OCI-LY3 (cell line): Measurements from ENCODE around the gene RPL13.
A peak's percentile ranks its signal among the peaks of the same experiment; 100 is the strongest.

ENCODE experiments used
- H2AFZ ChIP-seq: fragments of 200-600, 300-600 bp; shearing (Covaris generic); 2 replicates; pipeline ENCODE4 v1.6.0; 2014; ENCODE audit warnings: antibody characterized with exemption, low read depth, low read length
- H3K27ac ChIP-seq: fragments of 200-600, 300-600 bp; sonication (generic); 2 replicates; pipeline ENCODE4 v1.5.1; 2014; ENCODE audit warnings: mild to moderate bottlenecking, low read length, moderate library complexity, mixed read lengths
- H3K27me3 ChIP-seq: fragments of 200-600, 300-600 bp; sonication (generic); 2 replicates; pipeline ENCODE4 v1.6.1; 2014; ENCODE audit warnings: low read depth, low read length, mixed read lengths
- H3K36me3 ChIP-seq: fragments of 200-600, 300-600 bp; sonication (generic); replicated peaks from 2 replicates; pipeline ENCODE3; 2014; ENCODE audit warnings: low read depth, low read length, mixed read lengths
- H3K4me1 ChIP-seq: fragments of 300-600, 200-600 bp; sonication (generic); 2 replicates; pipeline ENCODE4 v1.6.1; 2014; ENCODE audit warnings: low read length, mixed read lengths
- H3K4me2 ChIP-seq: fragments of 200-600, 300-600 bp; sonication (generic); 2 replicates; pipeline ENCODE4 v1.6.1; 2014; ENCODE audit warnings: low read length, mixed read lengths
- H3K4me3 ChIP-seq: fragments of 300-600, 200-600 bp; sonication (generic); 2 replicates; pipeline ENCODE4 v1.5.1; 2014; ENCODE audit warnings: antibody characterized with exemption, mild to moderate bottlenecking, low read length, moderate library complexity
- H3K79me2 ChIP-seq: fragments of 300-600, 200-600 bp; shearing (Covaris generic); 2 replicates; pipeline ENCODE4 v1.6.1; 2014; ENCODE audit warnings: mild to moderate bottlenecking, low read length, mixed read lengths
- H3K9ac ChIP-seq: fragments of 300-600, 200-600 bp; shearing (Covaris generic); 2 replicates; pipeline ENCODE4 v1.6.0; 2014; ENCODE audit warnings: mild to moderate bottlenecking, low read length, moderate library complexity
- H3K9me3 ChIP-seq: fragments of 200-600, 300-600 bp; shearing (Covaris generic); 2 replicates; pipeline ENCODE4 v1.6.1; 2014; ENCODE audit warnings: low read length, mixed read lengths; ENCODE audit not compliant: insufficient read depth
- H4K20me1 ChIP-seq: fragments of 200-600, 300-600 bp; sonication (generic); 2 replicates; pipeline ENCODE4 v1.6.1; 2016; ENCODE audit warnings: low read length, mixed read lengths; ENCODE audit not compliant: insufficient read depth
- EZH2phosphoT487 ChIP-seq: fragments of 200-600 bp; shearing (Covaris generic); IDR thresholded peaks from 2 replicates; pipeline ENCODE4 v1.6.1; 2018; ENCODE audit warnings: antibody characterized with exemption, mixed run types, low read depth
- TF ChIP-seq, protein P1 (sequence below): fragments of 200-600, 300-600 bp; sonication (generic); IDR thresholded peaks from 2 replicates; pipeline ENCODE4 v1.5.1; 2014; ENCODE audit warnings: antibody characterized with exemption, low read length, low read depth

Gene RPL13

DNA sequence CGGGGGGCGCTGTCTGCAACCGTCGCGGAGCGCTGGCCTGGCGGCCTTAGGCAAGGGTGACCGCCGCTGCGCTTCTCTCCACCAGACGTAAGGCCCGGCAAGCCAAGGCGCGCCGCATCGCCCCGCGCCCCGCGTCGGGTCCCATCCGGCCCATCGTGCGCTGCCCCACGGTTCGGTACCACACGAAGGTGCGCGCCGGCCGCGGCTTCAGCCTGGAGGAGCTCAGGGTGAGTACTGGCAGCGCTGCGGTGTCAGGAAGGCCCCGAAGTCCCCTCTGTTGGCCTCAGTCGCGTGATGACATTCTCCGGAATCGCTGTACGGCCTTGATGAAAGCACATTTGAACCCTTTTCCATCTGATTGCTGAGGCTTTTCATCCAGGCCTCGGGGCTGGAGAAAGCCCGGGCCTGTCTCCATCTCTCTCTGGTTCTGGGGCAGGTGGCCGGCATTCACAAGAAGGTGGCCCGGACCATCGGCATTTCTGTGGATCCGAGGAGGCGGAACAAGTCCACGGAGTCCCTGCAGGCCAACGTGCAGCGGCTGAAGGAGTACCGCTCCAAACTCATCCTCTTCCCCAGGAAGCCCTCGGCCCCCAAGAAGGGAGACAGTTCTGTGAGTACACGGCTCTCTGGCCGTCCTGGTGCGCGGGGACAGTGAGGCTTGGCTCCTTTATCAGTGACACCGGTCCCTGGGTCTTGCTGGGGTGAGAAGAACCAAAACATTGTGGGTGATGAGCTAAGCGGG is 831 bp downstream of the RPL13 start:
- Histone ChIP-seq H3K4me2 (peak overlapping the region; percentile 99), H3K27ac (peak overlapping the region; percentile 57), H2AFZ (no peak overlapping the region), H3K9ac (peak overlapping the region; percentile 98), H3K4me3 (peak overlapping the region; percentile 89), H4K20me1 (peaks cover 51% of the 10 kb centered on the region), H3K9me3 (no peaks in the 10 kb centered on the region), H3K27me3 (no peaks in the 10 kb centered on the region), H3K36me3 (peaks cover 41% of the 10 kb centered on the region), H3K79me2 (peaks cover 36% of the 10 kb centered on the region), H3K4me1 (peaks cover 42% of the 10 kb centered on the region)
- TF ChIP-seq, protein P1, sequence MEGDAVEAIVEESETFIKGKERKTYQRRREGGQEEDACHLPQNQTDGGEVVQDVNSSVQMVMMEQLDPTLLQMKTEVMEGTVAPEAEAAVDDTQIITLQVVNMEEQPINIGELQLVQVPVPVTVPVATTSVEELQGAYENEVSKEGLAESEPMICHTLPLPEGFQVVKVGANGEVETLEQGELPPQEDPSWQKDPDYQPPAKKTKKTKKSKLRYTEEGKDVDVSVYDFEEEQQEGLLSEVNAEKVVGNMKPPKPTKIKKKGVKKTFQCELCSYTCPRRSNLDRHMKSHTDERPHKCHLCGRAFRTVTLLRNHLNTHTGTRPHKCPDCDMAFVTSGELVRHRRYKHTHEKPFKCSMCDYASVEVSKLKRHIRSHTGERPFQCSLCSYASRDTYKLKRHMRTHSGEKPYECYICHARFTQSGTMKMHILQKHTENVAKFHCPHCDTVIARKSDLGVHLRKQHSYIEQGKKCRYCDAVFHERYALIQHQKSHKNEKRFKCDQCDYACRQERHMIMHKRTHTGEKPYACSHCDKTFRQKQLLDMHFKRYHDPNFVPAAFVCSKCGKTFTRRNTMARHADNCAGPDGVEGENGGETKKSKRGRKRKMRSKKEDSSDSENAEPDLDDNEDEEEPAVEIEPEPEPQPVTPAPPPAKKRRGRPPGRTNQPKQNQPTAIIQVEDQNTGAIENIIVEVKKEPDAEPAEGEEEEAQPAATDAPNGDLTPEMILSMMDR = no peak
- no peak for TF ChIP-seq EZH2phosphoT487

- H3K4me3 ChIP-seq = peak overlapping the region; percentile 89
- H3K27ac ChIP-seq = peak overlapping the region; percentile 57
- no peaks in the 10 kb centered on the region for H3K9me3 ChIP-seq
- peak overlapping the region; percentile 98 for H3K9ac ChIP-seq
- peaks cover 36% of the 10 kb centered on the region for H3K79me2 ChIP-seq
- H4K20me1 ChIP-seq = peaks cover 54% of the 10 kb centered on the region
- H3K36me3 ChIP-seq = peaks cover 40% of the 10 kb centered on the region
- H2AFZ ChIP-seq = no peak overlapping the region
- H3K4me1 ChIP-seq = peaks cover 42% of the 10 kb centered on the region
- no peaks in the 10 kb centered on the region for H3K27me3 ChIP-seq
- peak overlapping the region; percentile 99 for H3K4me2 ChIP-seq
- TF ChIP-seq, protein P1 = no peak
- no peak for TF ChIP-seq EZH2phosphoT487
These were observed 1.6 kb downstream of the RPL13 start for GRCh38 chr16:89561884-89562599.

DNA sequence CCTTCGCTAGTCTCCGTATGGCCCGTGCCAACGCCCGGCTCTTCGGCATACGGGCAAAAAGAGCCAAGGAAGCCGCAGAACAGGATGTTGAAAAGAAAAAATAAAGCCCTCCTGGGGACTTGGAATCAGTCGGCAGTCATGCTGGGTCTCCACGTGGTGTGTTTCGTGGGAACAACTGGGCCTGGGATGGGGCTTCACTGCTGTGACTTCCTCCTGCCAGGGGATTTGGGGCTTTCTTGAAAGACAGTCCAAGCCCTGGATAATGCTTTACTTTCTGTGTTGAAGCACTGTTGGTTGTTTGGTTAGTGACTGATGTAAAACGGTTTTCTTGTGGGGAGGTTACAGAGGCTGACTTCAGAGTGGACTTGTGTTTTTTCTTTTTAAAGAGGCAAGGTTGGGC is 2.5 kb downstream of the RPL13 start:
- H3K9ac ChIP-seq = 0 out of 2 replicates have a peak overlapping the region, but pooled peaks have one; percentile 98
- H3K4me2 ChIP-seq = peak overlapping the region; percentile 99
- H3K9me3 ChIP-seq = no peaks in the 10 kb centered on the region
- H3K27me3 ChIP-seq = no peaks in the 10 kb centered on the region
- peaks cover 40% of the 10 kb centered on the region for H3K36me3 ChIP-seq
- H3K4me1 ChIP-seq = peaks cover 42% of the 10 kb centered on the region
- H3K79me2 ChIP-seq = peaks cover 36% of the 10 kb centered on the region
- H4K20me1 ChIP-seq = peaks cover 54% of the 10 kb centered on the region
- peak overlapping the region; percentile 57; the same call in 1 of the 2 replicates for H3K27ac ChIP-seq
- TF ChIP-seq EZH2phosphoT487 = no peak
- TF ChIP-seq, protein P1 = no peak
- H2AFZ ChIP-seq = no peak overlapping the region
- 0 out of 2 replicates have a peak overlapping the region, but pooled peaks have one; percentile 89 for H3K4me3 ChIP-seq
